ENCODE data around the gene VPS29.

DNA sequence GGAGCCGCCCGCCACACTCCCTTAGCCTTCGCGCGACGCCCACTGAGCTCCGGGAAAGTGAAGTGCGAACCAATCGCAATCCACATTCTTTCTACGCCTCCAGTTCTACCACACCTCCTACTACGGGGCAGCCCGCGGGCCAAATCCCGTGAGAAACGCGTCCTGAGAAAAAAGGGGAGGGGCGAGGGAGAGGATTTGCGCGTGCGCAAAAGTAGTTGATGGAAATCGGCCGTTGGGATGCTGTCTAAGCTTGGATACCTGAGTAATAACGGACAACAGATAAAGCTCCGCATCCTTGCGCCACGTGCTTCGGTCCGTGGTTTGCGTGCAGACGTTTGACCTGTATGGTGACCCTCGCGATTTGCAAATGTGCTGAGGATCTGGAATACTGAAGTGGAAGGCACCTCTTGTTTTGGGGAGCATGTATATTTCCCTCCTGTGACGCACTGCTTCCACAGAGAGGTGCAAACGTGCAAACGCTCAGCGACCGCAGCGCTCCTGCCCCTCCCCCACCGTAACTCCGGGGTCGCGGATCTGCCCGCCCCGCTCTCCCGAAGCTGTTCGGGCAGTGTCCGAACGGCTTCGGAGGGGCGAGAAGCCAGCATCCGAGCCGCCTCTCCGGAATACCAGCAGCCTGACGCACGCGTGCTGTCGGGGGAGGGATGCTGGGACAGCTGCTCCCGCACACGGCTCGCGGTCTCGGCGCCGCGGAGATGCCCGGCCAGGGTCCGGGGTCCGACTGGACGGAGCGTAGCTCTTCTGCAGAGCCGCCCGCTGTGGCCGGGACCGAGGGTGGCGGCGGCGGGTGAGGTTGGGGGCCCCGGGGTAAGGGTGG, 33.5 kb downstream of the VPS29 start, which contains the start of the genes FAM216A and GPN3:
- TF ChIP-seq, protein P1, sequence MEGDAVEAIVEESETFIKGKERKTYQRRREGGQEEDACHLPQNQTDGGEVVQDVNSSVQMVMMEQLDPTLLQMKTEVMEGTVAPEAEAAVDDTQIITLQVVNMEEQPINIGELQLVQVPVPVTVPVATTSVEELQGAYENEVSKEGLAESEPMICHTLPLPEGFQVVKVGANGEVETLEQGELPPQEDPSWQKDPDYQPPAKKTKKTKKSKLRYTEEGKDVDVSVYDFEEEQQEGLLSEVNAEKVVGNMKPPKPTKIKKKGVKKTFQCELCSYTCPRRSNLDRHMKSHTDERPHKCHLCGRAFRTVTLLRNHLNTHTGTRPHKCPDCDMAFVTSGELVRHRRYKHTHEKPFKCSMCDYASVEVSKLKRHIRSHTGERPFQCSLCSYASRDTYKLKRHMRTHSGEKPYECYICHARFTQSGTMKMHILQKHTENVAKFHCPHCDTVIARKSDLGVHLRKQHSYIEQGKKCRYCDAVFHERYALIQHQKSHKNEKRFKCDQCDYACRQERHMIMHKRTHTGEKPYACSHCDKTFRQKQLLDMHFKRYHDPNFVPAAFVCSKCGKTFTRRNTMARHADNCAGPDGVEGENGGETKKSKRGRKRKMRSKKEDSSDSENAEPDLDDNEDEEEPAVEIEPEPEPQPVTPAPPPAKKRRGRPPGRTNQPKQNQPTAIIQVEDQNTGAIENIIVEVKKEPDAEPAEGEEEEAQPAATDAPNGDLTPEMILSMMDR (IDR thresholded peaks at IDR 0.05) = no peak
- peak in 1 of 2 donors; percentile 26 for TF ChIP-seq POLR2A (IDR thresholded peaks at IDR 0.05)
- TF ChIP-seq EP300 (IDR thresholded peaks at IDR 0.05) = peak; percentile 33

Measured in suprapubic skin (tissue), 3 donors.